ENCODE results near the gene STK31.

GRCh38 chr7:23808421-23808820, 98.4 kb downstream of the STK31 start:
- TF ChIP-seq TAF1 (IDR thresholded peaks at IDR 0.05; ENCODE audit: low read depth, low read length) (no peak), POLR2A (IDR thresholded peaks at IDR 0.05; ENCODE audit: low read depth, low read length) (no peak), POLR2AphosphoS5 (IDR thresholded peaks at IDR 0.05; ENCODE audit: low read depth, low read length) (no peak), POU2F2 (IDR thresholded peaks at IDR 0.05; ENCODE audit: low read depth, low read length) (no peak), SPI1 (IDR thresholded peaks at IDR 0.05; ENCODE audit: low read depth, low read length) (no peak), PAX5 (IDR thresholded peaks at IDR 0.05; ENCODE audit: insufficient read depth, low read length, severe bottlenecking) (no peak)
